Peyer's patch (tissue), 4 donors: ENCODE results near the gene ENOPH1. TPM values are rescaled to one million over a fixed set of nuclear protein-coding genes. Genes with fewer than 3 reads are reported as not detected.
"Not testable (repeated sequence)": the region's sequence is repeated elsewhere in the genome, so short reads cannot be mapped to it uniquely, and the experiment has no call there.

Source experiments
- DNase-seq, 3 donors: peaks; one replicate each; pipeline ENCODE4 v3.0.0-alpha.2; 2017 to 2019
- H3K27ac ChIP-seq, 4 donors: fragments of 200-600 bp; sonication (generic); one replicate each; pipeline ENCODE4 v1.5.1; 2016 to 2019
- H3K27me3 ChIP-seq, 2 donors: fragments of 200-600 bp; sonication (generic); one replicate each; pipeline ENCODE4 v1.5.1; 2019
- H3K36me3 ChIP-seq, 3 donors: fragments of 200-600 bp; sonication (generic); one replicate each; pipeline ENCODE4 v1.5.1; 2016 to 2019
- H3K4me1 ChIP-seq, 4 donors: fragments of 200-600 bp; sonication (generic); one replicate each; pipeline ENCODE4 v1.5.1; 2016 to 2019
- H3K4me3 ChIP-seq, 4 donors: fragments of 200-600 bp; sonication (generic); 1 replicate in 3 of 4; 2 replicates in 1 of 4; pipeline ENCODE4 v1.5.1; 2016 to 2019; ENCODE audit warnings: mild to moderate bottlenecking in 1 of 4
- H3K9me3 ChIP-seq, 4 donors: fragments of 200-600 bp; sonication (generic); one replicate each; pipeline ENCODE4 v1.5.1; 2016 to 2019; ENCODE audit warnings: mild to moderate bottlenecking in 1 of 4
- POLR2A ChIP-seq, 2 donors: fragments of 450-650 bp; IDR thresholded peaks; one replicate each; pipeline ENCODE4 v1.5.1; 2017; ENCODE audit warnings: antibody characterized with exemption in 2 of 2, mild to moderate bottlenecking in 2 of 2, moderate library complexity in 2 of 2
- total RNA-seq, 4 donors: library from RNA; depleted of rRNA; stranded (reverse); fragments of >200 nt; gene quantifications; one replicate each; pipeline ENCODE4 v1.1.0, GENCODE V29; 2016
- TF ChIP-seq, protein P1 (sequence below), 6 experiments: fragments of 450-650 bp in 4 of 6; fragments of 200-600 bp in 2 of 6; sonication (generic) in 1 of 6; IDR thresholded peaks; one replicate each; pipeline ENCODE4 v1.5.1; 2017 to 2019; ENCODE audit warnings: antibody characterized with exemption in 6 of 6, mild to moderate bottlenecking in 3 of 6, moderate library complexity in 1 of 6

Gene ENOPH1
- total RNA-seq, 4 donors from 2014 or later, result 8.2 to 18.6 (median 15.2) TPM

DNA sequence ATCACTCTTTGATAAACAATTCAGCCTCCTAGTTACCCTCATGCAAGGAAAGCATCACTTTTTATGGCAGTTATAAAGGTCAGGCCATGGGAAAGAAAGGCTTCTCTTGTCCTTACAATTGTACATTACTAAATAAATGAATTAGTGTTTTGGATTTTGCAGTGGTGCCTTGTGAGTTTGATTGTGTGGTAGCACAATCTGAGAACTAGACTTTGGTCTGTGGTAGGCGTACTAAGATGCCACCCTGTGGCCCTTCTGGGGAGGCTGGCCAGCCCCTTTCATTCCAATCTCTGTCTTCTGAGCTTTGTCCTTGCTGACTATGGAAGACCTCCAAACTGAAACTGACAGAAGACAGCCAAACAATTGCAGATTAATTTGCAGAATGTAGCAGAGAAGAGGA, 42.0 kb upstream of the ENOPH1 start:
- Histone ChIP-seq H3K27me3 (no peaks in the 10 kb centered on the region), H3K27ac (no peak overlapping the region), H3K36me3 (no peaks in the 10 kb centered on the region), H3K4me1 (no peaks in the 10 kb centered on the region), H3K9me3 (no peaks in the 10 kb centered on the region), H3K4me3 (no peak overlapping the region)
- DNase-seq, result no peak
- TF ChIP-seq, protein P1, sequence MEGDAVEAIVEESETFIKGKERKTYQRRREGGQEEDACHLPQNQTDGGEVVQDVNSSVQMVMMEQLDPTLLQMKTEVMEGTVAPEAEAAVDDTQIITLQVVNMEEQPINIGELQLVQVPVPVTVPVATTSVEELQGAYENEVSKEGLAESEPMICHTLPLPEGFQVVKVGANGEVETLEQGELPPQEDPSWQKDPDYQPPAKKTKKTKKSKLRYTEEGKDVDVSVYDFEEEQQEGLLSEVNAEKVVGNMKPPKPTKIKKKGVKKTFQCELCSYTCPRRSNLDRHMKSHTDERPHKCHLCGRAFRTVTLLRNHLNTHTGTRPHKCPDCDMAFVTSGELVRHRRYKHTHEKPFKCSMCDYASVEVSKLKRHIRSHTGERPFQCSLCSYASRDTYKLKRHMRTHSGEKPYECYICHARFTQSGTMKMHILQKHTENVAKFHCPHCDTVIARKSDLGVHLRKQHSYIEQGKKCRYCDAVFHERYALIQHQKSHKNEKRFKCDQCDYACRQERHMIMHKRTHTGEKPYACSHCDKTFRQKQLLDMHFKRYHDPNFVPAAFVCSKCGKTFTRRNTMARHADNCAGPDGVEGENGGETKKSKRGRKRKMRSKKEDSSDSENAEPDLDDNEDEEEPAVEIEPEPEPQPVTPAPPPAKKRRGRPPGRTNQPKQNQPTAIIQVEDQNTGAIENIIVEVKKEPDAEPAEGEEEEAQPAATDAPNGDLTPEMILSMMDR (IDR thresholded peaks at IDR 0.05), result peak in 3 of 6 experiments; percentile 10 to 27 (median 25)
- TF ChIP-seq POLR2A (IDR thresholded peaks at IDR 0.05), result no peak

DNA sequence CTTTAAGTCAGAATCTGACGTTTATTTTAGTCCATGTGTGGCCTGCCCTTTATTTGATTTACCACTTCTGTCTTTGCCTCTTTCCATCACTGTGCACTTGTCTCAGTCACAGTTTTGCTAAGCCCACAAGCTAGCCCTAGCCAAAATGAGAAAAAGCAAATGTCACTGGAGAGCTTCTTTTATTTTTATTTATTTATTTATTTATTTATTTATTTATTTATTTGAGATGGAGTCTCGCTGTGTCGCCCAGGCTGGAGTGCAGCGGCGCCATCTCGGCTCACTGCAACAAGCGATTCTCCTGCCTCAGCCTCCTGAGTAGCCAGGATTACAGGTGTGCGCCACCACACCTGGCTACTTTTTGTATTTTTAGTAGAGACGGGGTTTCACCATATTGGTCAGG, 40.3 kb upstream of the ENOPH1 start:
- not testable (repeated sequence) for H3K4me1 ChIP-seq, DNase-seq, H3K9me3 ChIP-seq

DNA sequence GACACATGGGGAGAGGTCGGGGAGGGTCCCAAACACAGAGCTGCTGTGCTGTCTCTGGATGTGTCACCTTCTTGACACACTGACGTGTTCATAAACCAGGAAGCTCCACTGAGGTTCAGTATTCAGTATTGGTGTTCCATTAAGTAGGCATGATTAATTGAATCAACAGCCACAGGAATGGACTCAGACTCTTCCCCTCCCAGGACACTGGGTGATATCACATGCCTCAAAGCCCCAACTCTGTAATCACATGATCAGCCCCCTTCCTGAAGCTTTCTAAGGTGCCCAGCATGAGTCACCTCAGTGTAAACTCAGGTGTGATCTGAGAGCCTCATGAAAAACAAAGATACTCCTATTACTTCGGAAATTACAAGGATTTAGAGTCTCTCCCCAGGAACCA, 35.5 kb upstream of the ENOPH1 start:
- H3K9me3 ChIP-seq, result no peaks in the 10 kb centered on the region
- no peaks in the 10 kb centered on the region for H3K4me1 ChIP-seq
- H3K36me3 ChIP-seq, result no peaks in the 10 kb centered on the region
- no peak for TF ChIP-seq POLR2A (IDR thresholded peaks at IDR 0.05)
- TF ChIP-seq, protein P1 (IDR thresholded peaks at IDR 0.05), result no peak
- H3K27me3 ChIP-seq, result no peaks in the 10 kb centered on the region
- H3K27ac ChIP-seq, result no peak overlapping the region
- DNase-seq, result no peak
- H3K4me3 ChIP-seq, result no peak overlapping the region

More for the DNA sequence above, 40.3 kb upstream of the ENOPH1 start:
- H3K36me3 ChIP-seq, H3K27ac ChIP-seq, H3K4me3 ChIP-seq, H3K27me3 ChIP-seq: not testable (repeated sequence)

DNA sequence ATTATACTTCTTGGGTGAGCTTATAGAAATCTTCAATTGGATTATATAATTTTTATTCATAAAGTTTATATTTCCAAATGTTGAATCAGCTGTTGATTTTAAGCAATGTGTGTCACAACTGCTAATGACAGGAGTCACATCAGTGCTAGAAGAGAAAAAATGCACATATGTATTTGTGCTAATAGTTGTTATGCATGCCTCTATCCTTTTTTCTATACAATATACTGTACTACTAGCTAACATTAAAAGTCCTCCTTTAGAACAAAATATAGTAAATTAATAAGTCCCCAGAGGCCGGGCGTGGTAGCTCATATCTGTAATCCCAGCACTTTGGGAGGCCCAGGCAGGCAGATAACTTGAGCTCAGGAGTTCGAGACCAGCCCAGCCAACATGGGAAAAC, 32.9 kb upstream of the ENOPH1 start:
- H3K27ac ChIP-seq, result no peak overlapping the region
- no peak overlapping the region for H3K4me3 ChIP-seq
- no peaks in the 10 kb centered on the region for H3K36me3 ChIP-seq
- no peaks in the 10 kb centered on the region for H3K4me1 ChIP-seq
- no peaks in the 10 kb centered on the region for H3K27me3 ChIP-seq
- H3K9me3 ChIP-seq, result no peaks in the 10 kb centered on the region
- DNase-seq, result no peak
- TF ChIP-seq, protein P1 (IDR thresholded peaks at IDR 0.05), result no peak
- no peak for TF ChIP-seq POLR2A (IDR thresholded peaks at IDR 0.05)

DNA sequence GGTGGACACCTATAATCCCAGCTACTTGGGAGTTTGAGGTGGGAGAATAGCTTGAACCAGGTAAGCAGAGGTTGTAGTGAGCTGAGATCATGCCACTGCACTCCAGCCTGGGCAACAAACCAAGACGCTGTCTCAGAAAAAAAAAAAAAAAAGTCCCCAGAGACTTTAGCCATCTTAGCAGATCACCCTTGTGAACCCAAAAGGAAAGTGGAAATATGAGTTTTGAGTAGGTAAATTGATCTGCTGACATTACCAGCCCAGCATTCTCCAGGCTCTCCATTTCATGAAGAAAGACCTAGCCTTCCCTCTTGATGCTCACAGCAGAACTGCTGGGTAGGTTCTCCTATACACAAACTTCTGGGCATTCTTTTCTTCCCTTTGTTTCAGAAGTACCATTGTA, 32.1 kb upstream of the ENOPH1 start:
- Histone ChIP-seq H3K36me3 (no peaks in the 10 kb centered on the region), H3K27ac (no peak overlapping the region), H3K4me1 (no peaks in the 10 kb centered on the region), H3K4me3 (no peak overlapping the region), H3K9me3 (no peaks in the 10 kb centered on the region), H3K27me3 (no peaks in the 10 kb centered on the region)
- no peak for DNase-seq
- TF ChIP-seq, protein P1 (IDR thresholded peaks at IDR 0.05), result no peak
- TF ChIP-seq POLR2A (IDR thresholded peaks at IDR 0.05), result no peak

DNA sequence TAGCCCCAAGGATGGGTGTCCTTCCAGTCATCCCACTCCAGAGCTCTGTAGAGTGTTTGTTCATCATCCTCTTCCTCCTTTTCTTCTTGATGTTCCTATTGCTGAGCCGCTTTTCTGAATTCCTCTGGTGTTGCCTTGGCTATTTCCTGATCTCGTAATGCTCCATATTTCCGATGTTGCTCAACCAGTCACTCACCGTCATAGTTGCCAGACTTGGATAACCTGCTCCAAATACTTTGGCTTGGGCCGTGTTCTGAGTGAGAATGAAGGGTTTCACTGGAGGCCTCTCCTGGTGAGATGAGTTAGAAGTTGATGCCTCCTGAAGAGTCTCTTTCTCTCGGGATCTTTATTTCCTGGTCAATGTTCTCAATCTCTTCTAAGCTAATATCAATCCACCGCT, 28.8 kb upstream of the ENOPH1 start:
- no peak overlapping the region for H3K27ac ChIP-seq
- H3K4me1 ChIP-seq, result no peaks in the 10 kb centered on the region
- TF ChIP-seq, protein P1 (IDR thresholded peaks at IDR 0.05), result no peak
- TF ChIP-seq POLR2A (IDR thresholded peaks at IDR 0.05), result no peak
- H3K36me3 ChIP-seq, result no peaks in the 10 kb centered on the region
- H3K9me3 ChIP-seq, result no peaks in the 10 kb centered on the region
- no peaks in the 10 kb centered on the region for H3K27me3 ChIP-seq
- DNase-seq, result no peak
- no peak overlapping the region for H3K4me3 ChIP-seq
